ENCODE data around the gene TEX2.
"Not testable (repeated sequence)": the region's sequence is repeated elsewhere in the genome, so short reads cannot be mapped to it uniquely, and the experiment has no call there.

Gene TEX2

DNA sequence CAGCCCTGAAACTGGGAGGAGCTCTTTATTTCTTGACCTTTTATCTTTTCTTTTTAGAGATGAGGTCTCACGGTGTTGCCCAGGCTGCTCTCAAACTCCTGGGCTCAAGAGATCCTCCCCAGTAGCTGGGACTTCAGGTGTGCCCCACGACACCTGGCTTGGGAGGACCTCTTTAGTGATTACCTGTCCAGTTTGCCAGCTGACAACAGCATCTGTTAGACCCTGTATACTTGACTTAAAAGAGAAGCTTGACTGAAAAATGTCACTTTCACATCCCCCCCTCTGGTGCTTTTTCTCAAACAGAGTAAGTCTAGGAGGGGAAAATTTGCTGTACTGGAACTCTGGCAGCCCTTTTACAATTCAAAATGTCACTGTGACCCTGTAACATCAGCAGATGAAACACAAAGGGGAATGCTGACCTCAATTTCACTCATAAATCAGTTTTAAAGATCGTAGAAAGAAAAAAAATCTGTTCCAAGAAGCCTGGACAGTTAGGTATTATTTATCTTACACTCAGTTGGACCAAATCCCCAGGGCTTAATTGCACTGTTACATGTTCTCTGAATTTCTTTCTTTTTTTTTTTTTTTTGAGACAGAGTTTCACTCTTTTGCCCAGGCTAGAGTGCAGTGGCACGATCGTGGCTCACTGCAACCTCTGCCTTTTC is 131.3 kb downstream of the TEX2 start:
- no peak for FAIRE-seq

DNA sequence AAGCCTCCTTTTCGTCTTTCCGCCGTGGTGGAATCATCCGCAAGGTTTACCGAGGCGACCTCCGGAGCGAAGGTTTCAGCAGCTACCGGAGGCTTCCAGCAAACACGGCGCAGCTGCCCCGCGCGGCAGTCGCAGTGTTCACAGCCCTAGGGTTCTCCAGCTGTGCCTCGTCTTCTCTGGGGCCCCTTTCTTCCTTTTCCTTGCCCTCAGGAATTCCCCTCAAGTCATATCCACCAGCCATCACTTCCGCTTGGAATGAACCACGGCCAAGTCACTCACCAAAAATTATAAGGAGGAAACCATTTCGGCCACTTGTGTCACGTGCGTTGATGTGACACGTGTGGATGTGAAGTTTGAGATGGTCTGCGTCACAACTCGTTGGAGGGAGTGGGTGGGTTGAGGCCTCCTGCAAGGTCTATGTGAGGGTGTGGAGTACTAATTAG is 132.5 kb downstream of the TEX2 start:
- no peak for FAIRE-seq

DNA sequence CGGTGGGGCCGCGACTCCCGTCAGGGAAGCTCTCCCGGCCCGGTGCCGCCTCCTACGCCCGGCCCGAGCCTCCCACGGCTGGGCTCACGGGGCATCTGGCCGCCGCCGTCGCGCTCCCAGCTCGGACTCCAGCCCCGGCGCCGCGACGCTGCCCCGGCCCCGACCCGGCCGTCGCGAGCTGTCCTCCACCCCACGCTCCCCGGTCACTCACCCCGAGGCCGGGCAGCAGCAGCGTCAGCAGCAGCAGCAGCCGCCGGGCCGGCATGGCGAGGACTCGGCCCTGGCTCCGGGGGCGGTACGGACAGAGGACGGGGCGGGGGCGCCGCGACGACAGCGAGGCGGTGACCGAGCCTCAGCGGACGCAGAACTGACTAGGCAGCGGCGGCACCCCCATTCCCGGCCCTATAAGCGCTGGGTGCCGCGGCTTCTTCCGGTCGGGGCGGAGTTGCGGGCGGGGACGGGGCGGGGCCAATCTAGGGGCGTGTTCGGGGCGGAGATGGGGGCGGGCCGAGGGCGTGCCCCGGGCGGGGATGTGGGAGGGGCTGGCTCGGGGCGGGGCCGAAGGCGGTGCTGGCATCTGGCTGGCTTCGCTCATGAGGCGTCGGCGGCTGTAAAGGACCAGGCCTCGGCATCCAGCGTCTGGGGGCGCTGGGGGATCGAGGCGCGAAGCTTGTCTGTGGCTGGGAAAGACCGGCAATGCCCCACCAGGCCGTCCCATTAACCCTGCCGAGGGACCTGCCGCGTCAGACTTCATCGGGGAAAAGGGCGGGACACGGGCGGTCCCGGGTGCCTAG is 133.1 kb downstream of the TEX2 start, which contains the start of gene ERN1:
ERN1 (minus strand) TSS at position 380 of the 794 bp plus-strand sequence; CDS start at position 265, 115 bp downstream.
- no peak for FAIRE-seq

DNA sequence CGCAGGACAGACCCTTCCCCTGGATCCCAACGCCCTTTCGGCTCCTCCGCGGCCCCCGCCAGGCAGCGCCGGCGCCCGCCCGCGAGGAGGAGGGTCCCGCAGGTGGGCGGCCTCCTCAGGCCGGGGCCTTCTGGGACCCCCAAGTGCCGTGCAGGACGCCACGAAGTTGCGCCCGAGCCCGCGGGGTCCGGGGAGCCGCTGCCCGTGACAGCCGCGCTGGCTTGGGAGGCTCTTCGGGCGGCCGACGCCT is 133.6 kb downstream of the TEX2 start:
- FAIRE-seq: no peak

DNA sequence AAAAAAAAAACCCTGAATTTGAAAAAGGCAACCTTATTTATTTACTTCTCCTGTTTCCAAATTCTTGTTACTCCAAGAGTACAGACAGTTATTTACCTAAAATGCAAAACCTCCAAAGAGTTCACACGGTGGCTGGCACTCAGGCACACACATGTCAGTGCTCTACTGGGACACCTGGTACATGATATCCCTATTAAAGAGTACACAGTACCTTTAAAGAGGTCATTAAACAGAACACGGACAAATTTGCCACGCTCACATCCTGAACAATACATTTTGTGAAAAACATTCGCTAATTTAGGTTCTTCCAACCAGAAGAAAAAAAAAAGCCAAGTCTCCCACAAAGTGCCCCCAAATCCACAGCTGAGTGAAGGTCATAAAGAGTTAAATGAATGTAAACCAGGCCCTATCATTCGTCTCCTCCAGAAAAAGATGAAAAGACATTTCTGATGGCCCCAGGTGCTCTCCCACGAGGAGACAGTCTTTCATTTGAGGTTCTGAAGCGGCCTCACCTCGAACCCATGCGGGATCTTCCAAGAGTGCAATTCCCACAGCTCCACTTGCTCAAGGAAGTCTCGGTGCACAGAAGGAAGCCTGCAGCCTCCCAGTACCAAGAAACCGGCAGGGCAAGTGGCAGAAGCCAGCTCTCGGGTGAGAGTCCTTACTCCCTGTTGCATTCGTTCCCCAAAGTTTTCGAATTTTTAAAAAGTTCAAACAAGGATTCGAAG is 134.1 kb downstream of the TEX2 start:
- FAIRE-seq: no peak

GRCh38 chr17:64126918-64127317 is 136.1 kb downstream of the TEX2 start:
- FAIRE-seq: no peak

DNA sequence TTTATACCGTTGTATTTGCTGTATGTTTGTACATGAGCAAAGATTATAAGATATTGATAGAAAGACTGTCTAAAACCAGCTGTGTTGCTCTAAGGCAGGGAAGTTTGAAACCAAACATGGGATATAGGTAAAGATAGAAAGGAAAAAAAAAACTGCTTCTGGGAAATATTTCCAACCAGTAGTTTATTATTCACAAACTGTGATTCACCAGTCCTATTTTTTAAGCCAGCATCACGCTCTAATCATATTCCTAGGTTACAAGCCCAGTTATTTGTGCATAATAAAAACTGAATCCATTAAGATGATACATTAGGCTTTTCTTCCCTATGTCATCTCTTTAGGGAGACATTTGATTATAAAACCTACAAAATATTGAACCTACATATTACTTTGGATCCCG is 137.1 kb downstream of the TEX2 start:
- no peak for FAIRE-seq

GRCh38 chr17:64124609-64125008 is 138.5 kb downstream of the TEX2 start:
- no peak for FAIRE-seq

GRCh38 chr17:64123114-64123513 is 139.9 kb downstream of the TEX2 start:
- FAIRE-seq: no peak

- not testable (repeated sequence) for FAIRE-seq
These were observed 141.9 kb downstream of the TEX2 start for GRCh38 chr17:64120972-64121786.

- FAIRE-seq: no peak
These were observed 142.8 kb downstream of the TEX2 start for GRCh38 chr17:64120159-64120810.

GRCh38 chr17:64117981-64118979 is 144.8 kb downstream of the TEX2 start:
- FAIRE-seq: no peak

DNA sequence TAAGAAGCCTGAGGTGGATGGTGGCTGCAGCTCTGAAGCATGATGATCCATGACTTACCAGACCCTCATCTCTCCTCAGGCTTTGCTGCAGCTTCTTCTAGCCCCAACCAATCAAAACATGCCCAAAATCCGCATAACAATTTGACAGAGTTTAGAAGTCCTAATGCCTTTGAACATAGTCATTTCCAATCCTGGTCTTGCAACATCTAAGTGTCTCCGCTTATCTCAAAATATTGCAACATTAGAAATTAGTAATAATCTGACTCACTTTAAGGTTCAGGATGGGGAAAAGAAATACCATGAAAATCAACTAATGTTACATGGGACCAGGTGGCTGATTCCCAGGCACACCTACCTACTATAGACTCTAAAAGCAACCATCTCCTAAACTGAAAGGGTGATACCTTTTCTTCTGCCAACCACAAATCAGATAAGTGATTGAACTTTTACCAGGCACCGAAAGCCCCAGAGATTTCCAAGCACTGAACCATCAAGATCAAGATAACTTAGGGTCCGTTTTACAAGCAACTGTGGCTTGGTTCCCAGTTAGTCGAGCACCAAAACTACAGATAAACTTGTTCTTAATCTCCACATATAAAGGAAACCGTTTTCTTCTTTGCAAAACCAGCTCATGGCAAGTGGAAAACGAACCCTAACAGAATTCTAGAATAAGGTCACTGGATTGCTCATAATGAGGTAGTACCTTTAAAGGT is 147.1 kb downstream of the TEX2 start:
- FAIRE-seq: no peak

- no peak for FAIRE-seq
These were observed 147.9 kb downstream of the TEX2 start for GRCh38 chr17:64115043-64115698.

- FAIRE-seq: no peak
These were observed 150.1 kb downstream of the TEX2 start for GRCh38 chr17:64113006-64113405.

GRCh38 chr17:64111831-64112230 is 151.2 kb downstream of the TEX2 start:
- FAIRE-seq: no peak

DNA sequence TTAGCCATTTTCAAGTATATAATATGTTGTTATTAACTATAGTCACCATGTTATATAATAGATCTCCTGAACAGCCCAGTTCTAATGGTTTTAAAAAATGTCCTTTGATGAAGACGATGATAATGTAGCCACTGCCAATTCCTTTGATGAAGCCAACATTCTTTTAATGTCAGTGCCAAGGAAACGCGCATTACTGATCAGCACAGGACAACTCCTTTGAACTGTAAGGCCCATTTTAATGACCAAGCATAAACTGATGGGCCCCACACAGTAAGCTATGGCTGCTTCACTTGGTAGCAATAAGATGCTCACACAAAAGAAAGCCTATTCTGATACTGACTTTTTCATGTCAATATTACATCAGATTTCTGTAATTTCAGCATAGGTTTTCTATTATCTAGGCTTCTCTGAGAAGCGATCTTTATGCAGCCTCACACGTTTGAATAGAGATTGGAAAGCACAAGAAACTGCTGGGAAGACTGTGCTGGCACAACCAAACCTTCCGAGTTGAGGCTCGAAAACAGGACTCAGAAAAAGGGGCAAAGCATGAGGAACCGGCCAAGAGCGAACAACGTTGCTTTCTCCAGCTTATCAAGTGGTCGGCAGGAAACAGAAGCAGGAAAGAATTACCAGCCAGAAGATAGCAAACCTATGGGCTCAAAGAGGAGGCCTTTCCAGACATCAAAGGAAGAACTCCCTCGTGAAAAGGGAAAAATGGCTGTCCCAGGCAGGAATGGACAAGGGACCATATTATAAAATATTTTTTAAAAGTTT is 152.5 kb downstream of the TEX2 start:
- FAIRE-seq: no peak

DNA sequence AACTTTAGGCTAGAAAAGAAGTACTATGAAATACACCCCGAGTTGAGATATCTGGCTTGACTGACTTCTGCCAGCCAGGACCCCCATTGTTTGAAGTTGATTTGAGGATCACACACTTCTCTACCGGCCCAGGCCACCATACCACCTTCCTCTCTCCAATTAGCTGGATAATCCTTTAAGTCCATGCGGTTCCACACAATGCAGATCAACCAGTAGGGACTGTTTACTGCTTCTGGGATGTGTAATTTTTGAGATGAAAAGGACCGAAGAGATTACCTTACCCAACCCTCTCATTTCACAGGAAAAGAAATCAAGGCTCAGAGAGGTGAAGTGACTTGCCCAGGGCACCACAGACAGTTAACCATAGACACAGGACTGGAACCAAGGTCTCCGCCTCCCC is 153.7 kb downstream of the TEX2 start:
- no peak for FAIRE-seq
